Measurements from ENCODE around the gene C1orf167.
A peak's percentile ranks its signal among the peaks of the same experiment; 100 is the strongest.

C1orf167 gene

DNA sequence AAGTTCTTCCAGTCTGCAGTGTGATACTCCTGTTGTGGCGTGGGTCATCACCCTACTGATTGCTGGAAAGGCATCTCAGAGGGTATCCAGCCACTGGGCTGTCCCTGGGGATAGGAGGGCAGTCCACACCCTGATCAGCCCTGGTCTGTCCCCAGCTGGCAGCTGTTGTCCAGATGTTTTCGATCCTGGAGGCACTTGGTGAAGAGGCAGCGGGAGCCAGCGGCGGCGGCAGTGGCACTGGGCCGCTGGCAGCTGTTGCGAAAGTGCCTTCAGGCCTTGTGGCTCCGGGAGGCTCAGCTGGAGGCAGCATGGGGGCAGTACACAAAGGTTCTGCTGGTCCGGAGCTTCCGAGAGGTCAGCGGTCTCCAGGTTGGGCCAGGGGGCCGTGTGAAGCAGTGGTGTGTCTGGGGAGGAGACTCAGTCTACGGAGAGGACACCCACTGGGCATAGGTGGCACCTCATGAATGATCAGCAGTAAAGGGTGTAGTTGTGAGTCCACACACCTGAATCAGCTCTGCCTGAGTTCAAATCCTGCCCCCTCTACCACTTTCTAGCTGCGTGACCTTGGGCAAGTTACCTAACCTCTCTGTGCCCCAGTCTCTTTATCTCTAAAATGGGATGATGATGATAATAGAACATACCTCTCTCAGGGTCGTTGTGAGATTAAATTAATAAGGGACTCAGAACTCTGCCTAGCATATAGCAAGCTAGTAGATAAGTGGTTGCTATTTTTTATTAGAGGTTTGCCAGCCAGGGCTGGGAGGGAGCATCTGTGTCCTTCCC lies 6.1 kb downstream of the C1orf167 start:
- no peak for DNase-seq

DNA sequence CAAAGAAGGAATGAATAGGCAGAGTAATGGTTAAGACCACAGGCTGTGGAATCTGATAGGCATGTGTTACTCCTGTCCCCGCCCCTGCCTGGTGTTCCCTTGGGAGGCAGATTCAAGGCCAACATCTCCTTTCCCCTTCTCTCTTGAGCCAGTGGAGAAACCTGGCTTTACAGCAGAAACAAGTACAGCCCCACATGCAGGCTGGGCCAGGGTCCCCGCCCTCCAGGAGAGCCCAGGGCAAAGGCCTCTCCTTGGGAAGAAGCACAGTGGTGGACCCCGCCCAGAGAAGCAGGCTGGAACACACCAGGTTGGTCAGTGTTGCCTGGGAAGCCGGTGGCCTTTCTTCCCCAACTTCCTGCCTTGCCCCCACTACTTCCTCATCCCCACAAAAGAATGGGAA lies 6.8 kb downstream of the C1orf167 start:
- no peak for DNase-seq

DNA sequence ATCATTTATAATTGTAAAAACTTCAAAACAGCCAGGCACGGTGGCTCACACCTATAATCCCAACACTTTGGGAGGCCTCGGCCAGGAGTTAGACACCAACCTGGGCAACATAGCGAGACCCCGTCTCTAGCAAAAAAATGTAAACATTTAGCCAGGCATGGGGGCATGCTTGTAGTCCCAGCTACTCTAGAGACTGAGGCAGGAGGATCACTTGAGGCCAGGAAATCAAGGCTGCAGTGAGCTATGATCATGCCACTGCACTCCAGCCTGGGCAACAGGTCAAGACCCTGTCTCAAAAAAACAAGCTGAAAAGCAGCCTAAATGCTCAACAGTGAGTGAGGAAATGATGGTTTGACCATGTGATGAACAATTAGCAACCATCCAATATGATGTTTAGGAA lies 7.3 kb downstream of the C1orf167 start:
- no peak for DNase-seq

DNA sequence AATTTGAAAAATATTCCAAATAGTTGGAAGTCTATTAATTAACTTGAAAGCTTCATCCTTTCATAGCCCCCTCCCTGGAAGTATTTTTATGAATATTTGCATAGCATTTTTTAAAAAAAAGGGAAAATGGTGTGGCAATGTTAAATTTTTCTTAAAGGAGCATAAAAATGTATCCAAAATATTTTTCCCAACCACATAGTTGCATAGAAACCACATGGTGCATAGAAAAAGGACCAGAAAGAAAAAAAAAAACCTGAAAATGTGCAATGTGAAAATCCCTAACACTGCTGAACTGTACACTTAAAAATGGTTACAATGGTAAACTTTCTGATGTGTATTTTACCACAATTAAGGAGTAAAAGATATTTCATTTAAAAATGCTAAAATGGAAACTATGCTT lies 8.0 kb downstream of the C1orf167 start:
- no peak for DNase-seq

DNA sequence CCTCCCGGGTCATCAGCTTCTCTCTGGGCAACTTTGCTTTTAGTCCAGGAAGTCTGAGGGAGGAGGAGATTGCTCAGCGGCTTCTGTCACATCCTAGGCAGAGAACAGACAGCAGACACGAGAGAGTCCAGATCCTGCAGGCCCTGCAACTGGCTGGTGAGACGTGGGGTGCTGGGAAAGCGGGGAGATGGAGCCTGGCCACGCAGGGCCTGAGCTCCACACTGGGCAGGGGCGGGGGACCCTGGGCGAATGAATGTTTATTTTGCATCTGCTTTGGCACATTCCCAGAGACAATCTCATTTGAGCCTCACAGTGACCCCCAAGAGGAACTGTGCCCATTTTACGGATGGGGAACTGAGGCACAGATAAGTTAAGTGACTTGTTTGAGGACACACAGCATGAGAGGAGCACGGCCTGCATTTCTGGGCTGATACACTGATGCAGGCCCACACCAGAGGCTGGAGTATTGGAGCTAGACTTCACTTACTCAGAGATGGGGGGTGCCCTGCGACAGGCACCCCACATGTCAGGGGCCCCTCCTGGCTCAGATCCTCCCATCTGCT lies 9.6 kb downstream of the C1orf167 start:
- no peak for DNase-seq

DNA sequence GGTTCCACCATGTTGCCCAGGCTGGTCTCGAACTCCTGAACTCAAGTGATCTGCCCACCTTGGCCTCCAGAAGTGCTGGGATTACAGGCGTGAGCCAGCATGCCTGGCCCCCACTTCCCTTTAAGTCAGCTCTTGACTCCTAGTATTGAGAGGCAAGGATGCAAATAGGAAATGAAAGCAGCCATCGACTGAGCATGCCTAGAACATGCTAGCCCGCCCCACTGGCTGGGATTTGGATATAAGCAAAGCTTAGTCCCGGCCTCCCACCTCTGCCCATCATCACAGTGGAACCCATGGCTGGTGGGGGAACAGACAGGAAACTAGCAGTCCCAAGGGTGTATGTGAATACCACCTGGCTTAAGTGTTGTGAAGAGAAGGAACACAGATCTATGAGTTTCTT lies 10.5 kb downstream of the C1orf167 start:
- no peak for DNase-seq

DNA sequence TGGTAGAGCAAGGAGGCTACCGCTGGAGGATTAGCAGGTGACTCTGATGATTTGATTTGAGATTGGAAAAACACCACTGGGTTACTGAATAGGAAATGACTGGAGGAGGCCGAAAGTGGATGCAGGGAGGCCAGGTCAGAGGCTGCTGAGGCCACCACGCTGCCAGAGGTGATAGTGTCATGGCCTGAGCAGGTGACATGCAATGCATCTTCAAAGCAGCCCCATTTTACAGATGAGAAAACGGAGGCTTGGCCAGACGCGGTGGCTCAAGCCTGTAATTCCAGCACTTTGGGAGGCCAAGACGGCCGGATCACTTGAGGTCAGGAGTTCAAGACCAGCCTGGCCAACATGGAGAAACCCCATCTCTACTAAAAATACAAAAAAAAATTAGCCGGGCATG lies 12.8 kb downstream of the C1orf167 start:
- no peak for DNase-seq

DNA sequence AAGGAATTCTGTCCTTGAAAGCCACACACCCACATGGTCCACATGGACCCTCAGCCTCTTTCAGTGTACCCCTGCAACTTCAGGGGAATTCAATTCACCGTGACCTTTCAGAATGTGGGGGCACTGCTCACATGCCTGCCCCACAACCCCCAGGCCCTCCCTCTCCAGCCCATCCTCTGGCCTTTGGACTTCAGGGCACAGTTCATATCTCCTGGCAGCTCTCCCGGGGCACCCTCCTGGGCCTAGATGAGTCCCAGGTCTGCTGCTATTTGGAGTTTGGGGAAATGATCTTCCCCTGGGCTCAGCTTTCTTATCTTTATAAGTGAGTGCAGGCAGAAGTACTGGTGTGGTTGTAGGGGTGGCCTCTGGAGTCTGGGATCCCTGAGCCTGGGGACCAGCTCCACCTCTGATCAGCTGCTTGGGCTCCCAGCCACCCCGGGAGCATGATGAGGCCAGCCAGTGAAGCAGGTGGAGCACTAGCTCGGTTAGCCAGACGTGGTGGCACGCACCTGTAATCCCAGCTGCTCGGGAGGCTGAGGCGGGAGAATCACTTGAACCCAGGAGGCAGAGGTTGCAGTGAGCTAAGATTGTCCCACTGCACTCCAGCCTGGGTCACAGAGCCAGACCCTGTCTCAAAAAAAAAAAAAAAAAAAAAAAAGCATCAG lies 15.8 kb downstream of the C1orf167 start:
- no peak for DNase-seq

DNA sequence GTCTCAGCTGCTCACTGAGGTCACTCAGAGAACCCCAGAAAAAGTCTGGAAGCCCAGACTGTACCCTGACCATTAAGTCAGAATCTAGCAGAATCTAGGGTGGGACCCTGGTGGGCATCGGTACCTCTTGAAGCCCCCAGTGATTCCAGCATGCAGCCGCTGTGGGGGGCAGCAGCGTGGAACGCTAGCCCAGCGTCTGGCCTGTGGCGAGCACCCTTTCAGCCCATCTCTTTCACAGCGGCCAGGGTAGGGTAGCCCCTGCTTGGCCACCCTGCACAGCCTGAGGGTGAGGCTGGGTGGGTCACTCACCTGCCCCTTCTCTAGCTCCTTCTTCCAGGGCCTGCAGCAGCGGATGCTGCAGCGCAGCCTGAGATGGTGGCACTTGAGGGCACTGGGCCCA lies 16.3 kb downstream of the C1orf167 start:
- no peak for DNase-seq

DNA sequence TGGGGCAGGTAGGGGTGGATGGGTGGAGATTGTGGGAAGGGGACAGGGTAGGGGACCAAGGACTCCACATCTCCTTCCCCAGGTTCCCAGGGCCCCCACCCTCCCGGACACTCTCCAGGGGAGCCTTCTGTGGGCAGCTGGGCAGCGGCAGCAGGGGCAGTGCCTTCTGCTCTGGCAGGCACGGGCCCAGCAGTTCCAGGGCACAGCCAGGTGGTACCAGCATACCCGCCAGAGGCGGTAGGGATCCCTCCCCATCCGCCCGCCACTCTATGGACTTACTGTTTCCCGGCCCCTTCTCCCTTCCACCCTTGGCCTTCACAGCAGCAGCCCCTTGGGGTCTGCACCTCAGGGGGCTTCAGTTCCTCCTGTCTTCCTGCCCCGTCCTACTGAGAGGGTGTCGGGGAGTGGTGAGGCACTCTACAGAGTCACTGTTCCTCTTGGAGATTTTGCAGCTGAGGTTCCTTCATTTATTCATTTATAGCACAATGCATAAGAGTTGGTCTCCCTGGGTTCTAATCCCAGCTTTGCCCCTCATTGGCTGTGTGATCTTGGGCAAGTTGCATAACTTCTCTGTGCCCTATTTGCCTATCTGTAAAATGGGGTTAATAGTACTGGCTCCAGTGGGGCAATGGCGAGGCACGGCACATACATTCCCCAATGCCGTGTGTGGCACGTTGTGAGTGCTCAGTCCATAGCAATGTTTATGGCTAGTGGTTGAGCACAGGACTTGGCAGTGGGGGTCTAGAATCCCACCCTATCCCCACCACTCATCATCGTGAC lies 17.0 kb downstream of the C1orf167 start:
- DNase-seq: no peak

DNA sequence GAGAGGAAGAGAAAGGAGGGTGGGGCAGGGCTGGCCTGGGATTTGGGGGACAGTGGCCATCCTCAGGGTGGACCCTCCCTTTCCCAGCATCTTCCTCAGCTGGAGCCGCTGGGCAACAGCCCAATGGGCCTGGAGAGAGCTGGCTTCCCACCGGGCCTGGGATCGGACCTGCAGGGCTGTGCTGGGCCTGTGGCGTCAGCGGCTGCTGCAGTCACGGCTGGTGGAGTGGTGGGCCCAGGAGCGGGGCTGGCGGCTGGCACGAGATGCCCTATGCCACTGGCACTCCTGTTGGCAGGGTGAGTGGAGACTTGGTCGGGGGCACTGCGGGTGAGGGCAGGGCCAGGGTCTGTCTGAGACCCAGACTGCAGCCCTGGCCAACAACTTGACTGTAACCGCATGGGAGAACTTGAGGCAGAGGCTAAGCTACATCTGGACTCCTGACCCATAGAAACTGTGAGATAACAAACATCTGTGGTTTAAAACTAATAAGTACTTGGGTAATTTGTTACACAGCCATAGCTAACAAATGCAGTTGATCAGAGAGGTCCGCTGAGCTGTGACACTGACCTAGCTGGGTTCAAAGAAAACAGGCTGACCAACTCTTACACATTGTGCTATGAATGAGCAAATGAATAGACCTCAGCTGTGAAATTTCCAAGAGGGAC lies 17.9 kb downstream of the C1orf167 start:
- no peak for DNase-seq

DNA sequence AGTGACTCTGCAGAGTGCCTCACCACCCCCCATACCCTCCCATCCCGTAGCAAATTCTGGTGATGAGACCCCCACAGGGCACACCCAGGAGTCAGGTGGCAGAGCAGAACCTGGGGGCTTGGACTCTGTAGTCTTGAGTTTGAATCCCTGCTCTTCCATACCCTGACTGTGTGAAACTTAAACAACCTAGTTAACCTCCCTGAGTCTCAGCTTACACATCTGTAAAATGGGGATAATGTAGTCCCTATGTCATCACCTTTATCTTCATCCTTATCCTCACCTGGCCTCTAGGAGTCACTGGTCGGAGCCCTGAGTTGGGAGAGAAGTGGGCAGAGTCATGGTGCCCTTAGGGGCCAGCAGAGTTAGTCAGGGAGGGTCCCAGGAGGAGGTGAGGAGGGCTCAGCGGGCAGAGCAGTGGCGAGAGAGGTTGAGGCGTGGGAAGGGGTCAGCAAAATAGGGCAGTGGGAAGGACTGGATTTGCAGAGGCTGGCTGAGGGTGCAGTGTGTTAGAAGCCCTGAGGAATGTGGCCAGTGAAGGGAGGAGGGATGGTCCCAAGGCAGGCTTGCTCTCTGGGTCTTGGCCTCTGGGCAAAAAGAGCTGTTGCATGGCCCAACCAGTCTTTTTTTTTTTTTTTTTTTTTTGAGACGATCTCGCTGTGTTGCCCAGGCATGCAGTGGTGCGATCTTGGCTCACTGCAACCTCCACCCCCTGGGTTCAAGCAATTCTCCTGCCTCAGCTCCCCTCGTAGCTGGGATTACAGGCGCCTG lies 18.6 kb downstream of the C1orf167 start:
- DNase-seq: no peak

DNA sequence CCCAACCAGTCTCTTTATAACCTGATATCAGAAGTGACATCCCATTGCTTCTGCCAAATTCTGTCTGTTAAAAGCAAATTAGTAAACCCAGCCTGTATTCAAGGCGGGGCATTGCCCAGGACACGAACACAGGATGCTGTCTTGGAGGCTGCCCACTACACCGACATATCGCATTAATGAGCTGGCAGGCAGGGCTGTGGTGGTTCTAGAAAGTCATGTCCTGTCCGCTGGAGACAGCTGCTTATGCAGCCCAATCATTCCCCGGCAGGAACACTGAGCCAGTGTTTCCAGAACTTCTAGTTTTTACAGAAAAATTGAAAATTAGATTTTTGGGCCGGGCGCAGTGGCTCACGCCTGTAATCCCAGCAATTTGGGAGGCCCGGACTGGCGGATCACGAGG lies 19.3 kb downstream of the C1orf167 start:
- no peak for DNase-seq

DNA sequence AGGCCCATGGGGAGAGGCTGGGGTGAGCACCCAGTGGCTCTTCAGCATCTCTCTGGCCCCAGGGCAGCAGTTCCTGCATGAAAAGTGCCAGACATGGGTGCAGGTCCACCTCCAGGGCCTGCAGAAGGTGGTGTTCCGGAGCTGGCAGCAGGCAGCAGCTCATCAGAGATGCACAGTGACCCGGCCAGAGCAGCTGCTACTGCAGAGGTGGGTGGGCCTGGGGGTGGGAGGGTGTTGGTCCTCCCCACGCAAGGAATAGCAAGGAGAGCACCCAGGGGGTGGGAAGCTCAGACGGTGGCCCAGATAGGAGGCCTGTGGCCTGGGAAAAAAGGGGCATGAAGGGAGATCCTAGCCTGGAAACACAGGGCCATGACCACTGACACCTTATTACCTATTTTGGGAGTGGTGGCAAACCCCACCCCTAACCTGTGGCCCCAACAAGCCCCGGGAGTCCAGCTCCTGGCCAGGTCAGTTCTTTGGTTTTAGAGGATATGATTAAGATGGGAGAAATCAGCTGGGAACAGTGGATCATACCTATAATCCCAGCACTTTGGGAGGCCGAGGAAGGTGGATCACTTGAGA lies 20.2 kb downstream of the C1orf167 start:
- no peak for DNase-seq

DNA sequence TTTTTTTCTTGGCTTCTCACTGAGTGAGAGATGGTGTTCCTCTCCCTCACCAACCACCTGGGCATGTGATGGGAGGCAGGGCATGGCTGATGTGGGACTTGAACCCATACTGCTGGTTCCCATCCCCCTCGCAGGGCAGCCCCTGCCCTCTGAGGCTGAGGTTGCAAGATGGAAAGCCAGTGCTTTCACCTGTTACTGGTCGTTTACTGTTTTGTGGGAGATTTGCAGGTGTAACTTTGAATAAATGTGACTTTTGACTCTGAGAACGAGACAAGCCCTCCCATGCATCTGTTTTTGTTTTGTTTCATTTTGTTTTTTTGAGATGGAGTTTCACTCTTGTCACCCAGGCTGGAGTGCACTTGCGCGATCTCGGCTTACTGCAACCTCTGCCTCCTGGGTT lies 21.6 kb downstream of the C1orf167 start:
- DNase-seq: no peak

DNA sequence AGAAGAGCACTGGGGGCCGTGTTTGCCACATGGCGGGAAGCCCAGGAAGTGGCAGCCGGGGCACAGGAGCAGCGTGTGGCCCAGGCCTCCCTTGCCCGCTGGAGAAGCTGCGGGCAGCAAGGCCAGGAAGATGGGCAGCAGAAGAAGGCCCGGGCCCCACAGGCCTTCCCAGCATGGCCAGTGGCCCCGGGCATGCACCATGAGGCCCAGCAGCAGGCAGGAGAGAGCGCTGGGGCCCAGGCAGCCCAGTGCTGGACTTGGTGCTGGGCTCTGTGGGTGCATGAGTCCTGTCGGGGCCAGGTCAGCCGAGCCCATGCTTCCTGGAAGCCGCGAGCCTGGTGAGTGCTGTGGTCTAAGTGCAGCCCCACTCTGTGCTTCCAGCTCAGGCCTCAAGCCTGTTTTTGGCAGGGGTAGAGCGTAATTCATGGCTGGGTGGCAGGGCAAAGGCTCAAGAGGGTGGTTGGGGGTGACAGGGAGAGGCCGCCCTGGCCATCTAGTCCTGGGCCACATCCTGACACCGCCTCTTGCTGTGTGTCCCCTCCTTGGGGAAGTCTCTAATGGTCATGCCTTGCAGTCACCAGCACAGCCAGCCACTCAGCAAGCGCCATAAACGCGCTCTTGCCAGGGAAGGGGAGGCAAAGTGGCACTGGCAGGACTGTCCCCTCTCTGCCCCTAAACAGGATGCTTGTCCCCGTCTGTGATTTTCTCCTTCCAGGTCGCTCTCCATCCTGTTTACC lies 22.4 kb downstream of the C1orf167 start:
- DNase-seq: no peak

DNA sequence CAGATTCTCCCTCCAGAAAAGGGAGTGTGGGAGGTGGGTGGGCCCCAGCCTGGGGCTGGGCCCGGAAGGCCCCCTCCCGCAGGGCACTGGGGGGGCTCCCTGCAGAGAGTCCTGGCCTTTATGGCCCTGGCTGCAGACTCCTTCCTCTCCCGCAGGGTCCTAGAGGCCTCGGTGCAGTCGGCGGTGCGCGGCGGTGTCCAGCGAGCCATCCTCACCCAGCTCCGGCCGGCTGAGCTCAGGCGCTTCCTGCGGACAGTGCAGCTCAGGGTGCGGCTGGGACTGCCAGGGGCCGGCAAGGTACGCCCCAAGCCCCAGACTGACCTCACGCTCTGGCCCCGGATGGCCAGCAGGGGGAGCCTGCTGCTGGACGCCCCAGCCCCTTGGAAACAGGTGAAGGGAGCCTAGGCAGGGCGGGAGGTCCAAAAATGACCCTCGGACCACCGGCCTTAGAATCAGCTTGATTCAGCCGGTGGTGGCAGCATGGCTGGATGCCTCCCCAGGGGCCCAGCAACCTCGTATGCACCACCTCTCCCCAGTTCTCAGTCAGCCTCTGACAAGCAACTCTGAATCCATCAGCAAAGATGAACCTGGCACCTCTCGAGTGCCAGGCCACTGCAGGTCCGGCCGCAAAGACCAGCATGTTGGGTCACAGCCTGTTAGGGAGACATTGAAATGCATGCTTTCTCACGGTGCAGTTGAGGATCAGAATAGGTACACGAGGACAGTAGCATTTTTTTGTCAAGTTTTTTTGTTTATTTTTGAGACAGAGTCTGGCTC lies 23.2 kb downstream of the C1orf167 start:
- DNase-seq: peak; percentile 61

DNA sequence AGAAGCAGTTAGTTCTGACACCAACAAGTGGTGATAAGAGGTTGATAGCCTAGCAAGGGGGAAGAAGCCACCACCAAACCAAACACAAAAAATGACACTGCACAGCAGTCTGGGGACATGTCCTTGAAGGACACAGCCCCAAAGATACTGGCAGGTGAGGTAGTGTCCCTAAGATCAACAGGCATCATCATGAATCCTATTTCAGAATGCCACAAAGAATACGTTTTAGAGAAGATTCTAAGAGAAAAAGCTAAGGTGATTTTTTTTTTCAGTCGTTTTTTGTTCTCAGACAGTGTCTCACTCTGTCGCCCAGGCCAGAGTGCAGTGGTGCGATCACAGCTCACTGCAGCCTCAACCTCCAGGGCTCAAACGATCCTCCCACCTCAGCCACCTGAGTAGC lies 24.2 kb downstream of the C1orf167 start:
- no peak for DNase-seq

DNA sequence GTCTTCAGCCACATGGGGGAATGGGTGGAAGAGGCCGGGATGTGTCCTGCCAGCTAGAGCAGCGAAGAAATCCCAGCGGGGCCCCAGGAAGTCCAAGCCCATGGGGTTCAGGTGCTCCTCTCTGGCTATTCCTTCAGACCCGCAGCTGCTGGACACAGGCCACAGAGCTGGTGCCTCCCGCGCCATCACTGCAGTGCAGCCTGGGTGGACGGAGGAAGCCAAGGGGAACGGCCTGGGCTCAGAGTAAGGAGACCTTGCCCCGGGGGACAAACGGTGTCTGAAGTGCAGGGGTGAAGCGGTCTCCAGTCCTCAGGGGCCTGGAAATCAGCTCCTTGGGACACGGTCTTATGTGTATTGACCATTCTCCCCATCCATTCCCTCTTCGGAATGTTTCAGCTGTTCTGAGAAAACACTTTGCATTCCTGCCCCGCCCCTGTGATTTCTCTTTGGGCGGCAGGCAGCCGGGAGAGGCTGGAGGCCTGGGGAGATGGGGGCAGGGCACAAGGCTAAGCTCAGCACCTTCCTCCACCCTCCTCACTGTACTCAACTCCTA lies 25.3 kb downstream of the C1orf167 start:
- no peak for DNase-seq
